SHP77 (cell line): ENCODE data around the gene ZNF282.
"Not testable (repeated sequence)": the region's sequence is repeated elsewhere in the genome, so short reads cannot be mapped to it uniquely, and the experiment has no call there.

ENCODE experiments used
- DNase-seq, 2 experiments: peaks; one replicate each; lab custom pipeline; 2025; lab: John Stamatoyannopoulos, UW

ZNF282 gene

DNA sequence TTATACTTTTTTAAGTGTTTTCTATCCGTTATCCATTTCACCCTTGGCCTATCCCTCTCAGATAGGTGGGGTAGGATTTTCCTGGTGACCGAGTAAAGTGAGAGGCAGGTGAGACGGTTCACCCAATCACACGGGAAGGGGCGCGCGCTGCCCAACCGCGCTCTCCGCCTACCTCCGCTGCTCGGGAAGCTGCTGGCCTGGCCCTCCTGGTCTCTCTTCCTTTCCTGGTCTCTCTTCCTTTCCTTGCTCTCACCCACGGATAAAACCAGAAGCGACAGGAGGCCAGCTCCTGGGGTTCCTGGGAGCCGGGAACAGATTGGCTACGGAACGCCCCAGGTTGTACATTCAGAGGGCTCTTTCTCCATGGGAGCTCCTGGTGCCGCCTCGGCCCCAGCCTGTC, 29.8 kb downstream of the ZNF282 start:
- DNase-seq, result no peak

DNA sequence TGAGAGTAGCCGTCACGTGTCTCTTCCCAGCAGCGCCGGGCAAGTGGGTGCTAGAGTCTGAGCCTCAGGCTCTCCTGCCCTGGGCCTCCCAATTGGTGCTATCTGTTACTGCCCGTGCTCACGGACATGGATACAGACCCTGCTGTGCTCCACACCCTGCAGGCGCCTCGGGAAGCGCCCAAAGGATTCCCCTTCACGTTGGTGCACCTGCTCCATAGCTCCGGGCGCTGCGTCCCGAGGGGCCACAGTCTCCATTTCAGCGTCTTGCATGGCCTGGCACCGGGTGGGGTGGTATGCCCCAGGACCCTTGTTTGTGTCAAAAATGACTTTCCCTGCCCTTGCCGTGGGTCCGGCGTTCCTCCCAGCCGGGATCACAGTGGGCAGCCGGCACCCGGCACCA, 30.3 kb downstream of the ZNF282 start:
- no peak for DNase-seq

DNA sequence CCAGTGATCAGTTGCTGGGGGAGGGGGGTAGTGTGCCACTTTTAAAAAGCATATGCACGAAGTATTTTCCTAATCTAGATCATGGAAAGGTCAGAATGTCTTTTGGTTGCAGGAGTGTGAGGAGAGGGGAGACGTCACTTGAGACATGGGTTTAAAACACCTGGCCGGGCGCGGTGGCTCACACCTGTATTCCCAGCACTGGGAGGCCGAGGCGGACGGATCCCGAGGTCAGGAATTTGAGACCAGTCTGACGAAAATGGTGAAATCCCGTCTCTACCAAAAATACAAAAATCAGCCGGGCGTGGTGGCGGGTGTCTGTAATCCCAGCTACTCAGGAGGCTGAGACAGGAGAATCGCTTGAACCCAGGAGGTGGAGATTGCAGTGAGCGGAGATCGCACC, 31.0 kb downstream of the ZNF282 start:
- DNase-seq, result not testable (repeated sequence)

DNA sequence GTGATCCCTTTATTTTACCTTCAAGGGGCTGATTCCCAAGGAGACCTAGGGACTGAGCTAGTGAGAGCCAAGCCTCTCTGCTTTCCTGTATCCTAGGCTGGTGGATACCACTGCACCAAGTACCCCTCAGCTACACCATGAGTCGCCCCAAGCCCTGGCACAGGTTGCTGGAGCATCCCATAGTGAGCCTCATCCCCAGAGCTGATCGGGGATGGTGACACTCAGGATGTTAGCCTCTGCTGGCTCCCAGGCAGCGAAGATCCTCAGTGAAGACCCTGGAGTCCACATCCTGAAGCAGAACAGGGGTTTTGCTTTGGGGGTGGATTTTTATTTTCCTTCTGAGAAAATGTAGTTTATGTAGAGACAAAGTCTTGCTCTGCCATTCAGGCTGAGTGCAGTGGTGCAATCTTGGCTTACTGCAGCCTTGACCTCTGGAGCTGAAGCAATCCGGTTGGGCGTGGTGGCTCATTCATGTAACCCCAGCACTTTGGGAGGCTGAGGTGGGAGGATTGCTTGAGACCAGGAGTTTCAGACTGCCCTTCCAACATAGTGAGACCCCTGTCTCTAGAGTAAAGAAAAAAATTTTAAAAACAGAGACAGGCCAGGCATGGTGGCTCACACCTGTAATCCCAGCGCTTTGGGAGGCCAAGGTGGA, 31.6 kb downstream of the ZNF282 start:
- DNase-seq, result no peak

DNA sequence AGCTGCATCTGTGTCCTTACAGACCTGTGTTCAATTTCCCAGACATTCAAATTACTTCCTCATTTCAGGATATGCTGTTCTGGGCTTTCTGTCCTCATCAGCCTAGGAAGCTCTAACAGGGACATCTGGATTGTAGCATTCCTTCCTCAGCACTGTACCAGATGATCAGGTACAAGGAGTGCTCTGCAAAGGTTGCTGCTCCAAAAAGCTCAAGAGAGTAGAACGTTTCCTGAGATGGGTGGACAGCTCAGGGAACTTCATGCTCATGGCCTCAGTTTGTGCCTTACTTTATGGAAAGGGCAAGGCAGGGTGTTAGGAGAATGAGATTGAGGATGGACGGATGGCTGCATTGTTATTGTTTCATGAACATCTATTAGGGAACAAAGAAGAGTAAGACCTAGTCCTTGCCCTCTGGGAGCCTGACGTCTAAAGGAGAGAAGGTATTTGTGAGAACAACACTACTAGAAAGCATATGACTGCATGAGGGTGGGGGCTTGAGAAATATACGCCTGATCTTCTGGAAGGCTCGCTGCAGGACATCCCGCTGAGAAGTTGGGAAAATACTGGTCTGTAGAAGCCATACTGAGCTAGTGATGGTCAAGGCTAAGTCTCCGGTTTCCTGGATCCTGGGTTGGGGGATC, 33.6 kb downstream of the ZNF282 start:
- no peak for DNase-seq

DNA sequence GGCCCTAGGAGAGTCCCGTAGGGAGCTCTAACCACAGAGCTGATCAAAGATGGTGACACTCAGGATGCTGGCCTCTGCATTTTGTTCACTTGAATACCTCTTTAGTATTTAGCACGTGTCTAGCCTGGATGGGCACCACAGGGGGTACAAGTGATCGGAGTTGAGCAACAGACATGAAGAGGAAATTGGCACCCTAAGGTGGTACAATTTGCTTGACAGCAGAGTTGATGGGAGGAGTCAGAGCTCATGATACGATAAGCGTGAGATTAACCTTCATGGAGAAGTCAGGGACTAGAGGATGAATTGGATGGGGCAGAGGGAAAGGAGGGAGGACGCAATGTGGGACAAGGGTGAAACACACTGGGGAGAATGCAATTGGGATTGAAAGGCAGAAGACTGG, 34.2 kb downstream of the ZNF282 start:
- DNase-seq, result no peak

DNA sequence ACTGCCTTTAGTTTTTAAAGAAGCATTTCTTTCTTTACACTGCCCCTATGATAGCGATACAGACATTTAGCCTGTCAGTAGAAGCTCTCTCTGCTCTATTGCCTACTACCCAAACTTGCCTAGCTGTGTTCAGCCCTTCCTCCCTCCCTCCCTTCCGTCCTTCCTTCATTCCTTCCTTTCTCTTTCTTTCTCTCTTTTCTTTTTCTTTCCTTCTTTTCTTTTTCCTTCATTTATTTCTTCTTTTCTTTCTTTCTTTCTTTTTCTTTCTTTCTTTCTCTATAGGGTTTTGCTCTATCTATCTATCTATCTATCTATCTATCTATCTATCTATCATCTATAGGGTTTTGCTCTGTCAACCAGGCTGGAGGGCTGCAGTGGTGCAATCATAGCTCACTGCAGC, 37.0 kb downstream of the ZNF282 start:
- no peak for DNase-seq

DNA sequence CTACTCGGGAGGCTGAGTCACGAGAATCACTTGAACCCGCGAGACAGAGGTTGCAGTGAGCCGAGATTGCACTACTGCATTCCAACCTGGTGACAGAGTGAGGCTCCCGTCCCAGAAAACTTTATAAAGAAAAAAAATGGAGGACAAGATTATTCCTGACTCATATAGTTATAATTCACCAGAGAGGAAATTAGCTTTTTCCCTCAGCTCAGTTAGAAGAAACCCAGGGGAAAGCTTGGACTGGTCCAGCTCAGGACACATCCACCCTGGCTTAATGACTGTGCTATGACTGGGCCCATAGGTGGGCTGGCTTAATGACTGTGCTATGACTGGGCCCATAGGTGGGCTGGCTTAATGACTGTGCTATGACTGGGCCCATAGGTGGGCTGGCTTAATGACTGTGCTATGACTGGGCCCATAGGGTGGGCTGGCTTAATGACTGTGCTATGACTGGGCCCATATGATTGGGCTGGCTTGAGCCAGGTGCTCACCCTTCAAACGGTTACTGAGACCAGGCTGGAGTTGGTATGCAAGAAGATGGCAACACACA, 38.4 kb downstream of the ZNF282 start:
- not testable (repeated sequence) for DNase-seq

DNA sequence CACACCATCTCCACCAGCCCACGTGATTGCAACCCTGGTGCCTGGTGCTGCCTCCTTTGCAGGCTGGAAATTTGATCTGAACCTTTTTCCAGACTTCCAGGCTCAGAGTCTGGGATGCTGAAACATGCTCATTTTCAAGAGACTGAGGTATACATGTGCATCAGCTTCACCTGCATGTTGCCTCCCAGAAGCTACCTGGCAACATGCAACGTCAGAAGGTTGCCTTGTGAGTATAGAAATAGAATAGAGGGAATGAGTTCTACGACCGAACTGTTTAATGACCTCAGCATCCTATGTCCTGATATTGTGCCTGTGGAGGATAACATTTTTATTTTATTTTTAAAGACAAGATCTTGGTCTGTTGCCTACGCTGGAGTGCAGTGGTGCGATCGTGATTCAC, 42.2 kb downstream of the ZNF282 start:
- DNase-seq, result no peak

DNA sequence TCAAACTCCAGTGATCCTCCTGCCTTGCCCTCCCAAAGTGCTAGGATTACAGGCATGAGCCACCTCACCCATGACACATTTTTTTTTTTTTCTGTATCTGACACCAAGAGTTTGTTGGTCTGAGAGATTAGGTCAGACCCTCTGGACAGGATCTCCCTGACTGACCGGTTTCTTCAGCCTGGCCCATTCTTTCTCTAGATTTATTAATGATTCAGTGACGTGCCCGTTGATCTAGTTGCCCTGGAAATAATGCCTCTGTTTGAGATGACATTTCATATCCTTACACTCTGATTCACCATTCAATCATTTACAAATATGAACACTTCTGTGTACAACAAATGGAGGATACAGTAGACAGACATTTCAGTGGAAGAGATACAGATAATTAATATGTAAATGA, 42.7 kb downstream of the ZNF282 start:
- DNase-seq, result no peak

DNA sequence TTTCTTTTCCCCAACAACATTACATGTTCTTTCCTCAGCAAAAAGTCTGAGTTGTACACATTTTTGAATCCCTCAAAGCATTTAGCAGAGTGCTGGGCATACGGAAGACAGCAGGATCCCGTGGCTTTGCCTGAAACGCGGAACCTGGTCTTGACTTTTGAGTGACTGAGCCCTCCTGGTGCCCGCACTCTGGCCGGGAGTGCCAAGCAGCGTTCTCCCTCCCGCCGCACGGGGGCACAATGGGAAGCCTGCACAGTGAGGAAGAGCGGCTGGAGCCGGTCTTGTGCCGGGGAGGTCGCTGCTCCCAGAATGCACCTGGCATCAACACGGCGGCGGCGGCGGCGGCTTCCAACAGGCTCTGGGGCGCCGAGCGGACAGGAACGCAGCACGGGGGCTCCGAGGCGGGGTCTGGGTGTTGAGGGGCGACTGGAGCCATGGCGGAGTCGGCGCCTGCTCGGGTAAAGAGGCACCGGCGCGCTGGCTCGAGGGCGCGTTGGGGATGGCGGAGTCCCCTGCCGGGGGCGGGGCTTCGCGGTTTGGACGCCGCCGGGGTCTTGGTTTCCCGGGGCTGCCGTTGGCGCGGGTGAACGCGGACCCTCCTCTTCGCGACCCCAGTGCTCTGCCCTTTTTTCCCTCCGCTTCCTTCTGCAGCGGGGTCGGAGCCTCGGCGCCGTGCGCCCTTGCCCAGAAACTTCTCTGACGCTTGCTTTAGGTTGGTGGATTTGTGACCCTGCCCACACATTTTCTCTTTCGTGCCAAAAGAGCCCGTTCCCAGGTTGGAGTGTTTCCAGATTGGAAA, 44.2 kb downstream of the ZNF282 start, which contains the start of gene ZNF212:
ZNF212 (plus strand) TSS at position 307 of the 799 bp plus-strand sequence; CDS start at position 435, 128 bp downstream.
- DNase-seq, result peak; percentile 84 to 90

DNA sequence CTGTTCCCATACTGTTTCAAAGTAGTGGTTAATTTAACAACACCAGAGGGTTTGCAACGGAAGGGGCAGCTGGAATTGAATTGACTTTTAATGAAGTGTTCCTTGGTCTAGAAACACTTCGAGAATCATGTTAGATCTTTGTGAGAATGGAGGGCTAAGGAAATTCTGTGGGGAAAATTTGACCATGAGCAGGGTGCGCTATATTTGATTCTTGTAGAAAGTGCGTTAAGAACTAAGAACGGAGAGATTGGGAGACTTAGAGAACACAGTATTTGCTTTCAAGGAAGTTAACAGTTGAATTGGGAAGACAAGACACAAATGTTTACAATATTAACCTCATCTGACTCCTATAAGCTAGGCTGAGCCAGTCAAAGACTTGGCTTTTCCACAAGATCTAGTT, 45.3 kb downstream of the ZNF282 start:
- no peak for DNase-seq

DNA sequence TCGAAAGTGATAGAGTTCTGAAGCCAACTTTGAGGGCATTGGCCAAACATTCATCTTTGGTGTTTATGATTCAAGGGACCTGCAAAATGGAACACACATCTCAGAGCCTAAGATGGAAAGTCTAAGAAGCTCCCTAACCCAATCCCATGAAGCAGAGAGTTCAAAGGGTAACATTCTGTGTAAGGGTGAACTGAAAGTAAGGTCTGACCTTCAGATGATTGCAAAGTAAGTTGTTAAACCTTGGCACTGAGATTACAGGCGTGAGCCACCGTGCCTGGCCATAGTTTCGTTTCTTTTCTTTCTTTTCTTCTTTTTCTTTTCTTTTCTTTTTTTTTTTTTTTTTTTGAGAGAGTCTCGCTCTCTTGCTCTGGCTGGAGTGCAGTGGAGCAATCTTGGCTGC, 46.4 kb downstream of the ZNF282 start:
- no peak for DNase-seq

DNA sequence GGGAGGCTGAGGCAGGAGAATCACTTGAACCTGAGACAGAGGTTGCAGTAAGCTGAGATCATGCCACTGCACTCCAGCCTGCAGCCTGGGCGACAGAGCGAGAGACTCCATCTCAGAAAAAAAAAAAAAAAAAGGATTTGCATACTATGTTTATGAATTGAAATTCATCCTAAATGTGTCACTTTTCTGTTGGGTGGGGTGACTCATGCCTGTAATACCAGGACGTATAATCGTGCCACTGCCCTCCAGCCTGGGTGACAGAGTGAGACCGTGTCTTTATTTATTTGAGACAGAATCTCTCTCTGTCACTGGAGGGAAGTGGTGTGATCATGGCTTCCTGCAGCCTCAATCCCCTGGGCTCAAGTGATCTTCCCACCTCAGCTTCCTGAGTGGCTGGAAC, 49.9 kb downstream of the ZNF282 start:
- DNase-seq, result no peak

DNA sequence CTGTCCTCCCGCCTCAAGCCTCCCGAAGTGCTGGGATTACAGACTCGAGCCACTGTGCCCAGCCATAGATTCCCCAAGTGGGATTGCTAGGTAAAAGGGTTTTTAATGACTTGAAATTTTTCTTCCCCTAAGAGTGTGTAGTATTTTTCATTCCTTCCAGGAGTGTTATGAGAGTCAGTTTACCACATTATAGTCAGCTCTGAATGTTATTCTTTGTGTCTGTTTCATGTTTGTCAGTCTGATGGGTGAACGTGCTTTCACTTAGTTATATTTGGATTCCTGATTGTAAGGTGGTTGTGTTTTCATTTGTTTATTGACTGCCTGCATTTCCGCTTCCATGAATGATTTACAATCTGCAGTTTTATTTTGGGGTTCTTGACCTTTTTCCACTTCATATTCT, 50.4 kb downstream of the ZNF282 start:
- DNase-seq, result no peak

DNA sequence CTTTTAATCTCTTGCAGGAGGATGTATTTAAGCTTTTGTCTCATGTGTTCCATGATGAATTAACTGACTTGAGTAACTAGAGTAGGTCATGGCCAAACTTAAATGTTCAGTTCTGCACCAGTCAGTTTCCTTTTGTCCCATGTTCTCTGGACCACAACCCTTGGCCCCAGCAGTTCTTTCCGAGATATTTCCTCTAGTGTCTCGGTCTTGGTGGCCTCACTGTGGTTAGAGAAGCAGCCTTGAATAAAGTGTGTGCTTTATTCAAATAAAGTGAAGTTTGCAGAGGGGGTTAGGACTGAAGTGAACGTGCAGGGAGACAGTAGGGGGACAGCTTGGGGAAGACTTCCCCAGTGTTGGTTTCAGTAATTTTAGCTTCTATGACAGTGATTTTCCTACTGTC, 53.4 kb downstream of the ZNF282 start:
- no peak for DNase-seq

DNA sequence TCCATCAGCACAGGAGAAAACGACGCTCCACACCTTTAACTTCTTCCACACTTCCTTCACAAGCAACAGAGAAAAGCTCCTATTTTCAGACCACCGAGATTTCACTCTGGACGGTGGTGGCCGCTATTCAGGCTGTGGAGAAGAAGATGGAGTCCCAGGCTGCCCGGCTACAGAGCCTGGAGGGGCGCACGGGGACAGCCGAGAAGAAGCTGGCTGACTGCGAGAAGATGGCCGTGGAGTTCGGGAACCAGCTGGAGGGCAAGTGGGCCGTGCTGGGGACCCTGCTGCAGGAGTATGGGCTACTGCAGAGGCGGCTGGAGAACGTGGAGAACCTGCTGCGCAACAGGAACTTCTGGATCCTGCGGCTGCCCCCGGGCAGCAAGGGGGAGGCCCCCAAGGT, 54.8 kb downstream of the ZNF282 start:
- not testable (repeated sequence) for DNase-seq

DNA sequence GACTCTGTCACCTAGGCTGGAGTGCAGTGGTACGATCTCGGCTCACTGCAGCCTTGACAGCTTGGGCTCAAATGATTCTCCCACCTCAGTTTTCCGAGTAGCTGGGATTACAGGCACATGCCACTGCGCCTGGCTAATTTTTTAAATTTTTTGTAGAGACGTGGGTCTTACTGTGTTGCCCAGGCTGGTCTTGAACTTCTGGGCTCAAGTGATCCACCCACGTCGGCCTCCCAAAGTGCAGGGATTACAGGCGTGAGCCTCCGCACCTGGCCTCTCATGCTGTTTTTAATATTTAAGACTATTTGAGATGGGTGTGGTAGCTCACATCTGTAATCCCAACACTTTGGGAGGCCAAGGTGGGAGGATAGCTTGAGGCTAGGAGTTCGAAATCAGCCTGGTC, 56.2 kb downstream of the ZNF282 start:
- DNase-seq, result not testable (repeated sequence)

DNA sequence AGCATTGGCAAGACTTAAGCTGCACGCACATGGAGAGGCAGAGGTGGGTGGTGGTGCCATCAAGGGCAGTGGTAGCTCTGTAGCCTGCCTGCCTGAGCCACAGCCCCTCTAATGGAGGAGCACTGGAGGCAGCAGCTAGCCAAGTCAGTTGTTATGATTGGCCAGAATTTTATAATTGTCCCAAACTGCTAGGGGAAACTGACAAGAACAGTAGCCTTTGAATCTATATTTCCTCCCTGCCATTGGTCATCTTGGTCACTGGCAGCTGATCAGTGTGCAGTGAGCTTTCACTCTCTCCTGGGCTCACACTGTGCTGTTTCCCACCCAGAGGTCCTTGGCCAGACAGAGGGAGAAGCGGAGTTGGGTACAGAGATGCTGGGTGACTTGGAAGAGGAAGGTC, 57.0 kb downstream of the ZNF282 start:
- peak in 1 of 2 experiments; percentile 25 for DNase-seq

DNA sequence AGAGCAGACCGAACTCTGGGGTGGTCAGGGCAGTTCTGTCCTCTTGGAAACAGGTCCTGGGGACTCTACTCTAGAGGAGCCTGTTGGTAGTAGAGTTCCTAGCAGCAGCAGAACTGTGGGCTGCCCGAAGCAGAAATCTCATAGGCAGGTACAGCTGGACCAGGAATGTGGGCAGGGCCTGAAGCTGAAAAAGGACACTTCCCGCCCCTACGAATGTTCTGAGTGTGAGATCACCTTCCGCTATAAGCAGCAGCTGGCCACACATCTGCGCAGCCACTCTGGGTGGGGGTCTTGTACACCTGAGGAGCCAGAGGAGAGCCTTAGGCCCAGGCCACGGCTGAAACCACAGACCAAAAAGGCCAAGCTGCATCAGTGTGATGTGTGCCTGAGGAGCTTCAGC, 58.3 kb downstream of the ZNF282 start:
- DNase-seq, result no peak

DNA sequence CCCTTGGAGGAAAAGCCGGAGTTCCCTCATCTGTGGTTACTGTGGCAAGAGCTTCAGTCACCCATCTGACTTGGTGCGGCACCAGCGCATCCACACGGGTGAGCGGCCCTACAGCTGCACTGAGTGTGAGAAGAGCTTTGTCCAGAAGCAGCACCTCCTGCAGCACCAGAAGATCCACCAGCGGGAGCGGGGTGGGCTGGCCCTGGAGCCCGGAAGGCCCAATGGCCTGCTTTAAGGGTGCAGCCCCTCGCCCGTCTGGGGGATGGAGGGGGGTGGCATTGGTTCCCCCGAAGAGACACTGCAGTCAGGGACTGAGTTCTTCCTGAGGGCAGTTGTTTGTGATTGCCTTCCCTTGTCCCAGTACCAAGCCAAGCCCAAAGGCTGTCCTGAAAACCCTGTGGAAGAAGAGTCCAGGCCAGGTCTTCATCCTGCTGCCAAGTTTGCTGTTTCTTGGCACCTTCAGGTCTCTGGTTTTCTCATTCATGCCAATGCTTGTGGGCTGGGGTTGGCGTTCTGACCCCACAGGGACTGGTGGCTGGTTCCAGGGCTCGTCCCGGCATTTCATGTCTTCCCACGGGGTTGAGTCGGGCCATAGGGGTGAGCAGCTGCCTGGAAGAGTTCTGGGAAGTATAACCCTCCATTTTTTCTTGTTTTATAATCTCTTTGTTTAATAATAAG, 59.0 kb downstream of the ZNF282 start:
- no peak for DNase-seq

DNA sequence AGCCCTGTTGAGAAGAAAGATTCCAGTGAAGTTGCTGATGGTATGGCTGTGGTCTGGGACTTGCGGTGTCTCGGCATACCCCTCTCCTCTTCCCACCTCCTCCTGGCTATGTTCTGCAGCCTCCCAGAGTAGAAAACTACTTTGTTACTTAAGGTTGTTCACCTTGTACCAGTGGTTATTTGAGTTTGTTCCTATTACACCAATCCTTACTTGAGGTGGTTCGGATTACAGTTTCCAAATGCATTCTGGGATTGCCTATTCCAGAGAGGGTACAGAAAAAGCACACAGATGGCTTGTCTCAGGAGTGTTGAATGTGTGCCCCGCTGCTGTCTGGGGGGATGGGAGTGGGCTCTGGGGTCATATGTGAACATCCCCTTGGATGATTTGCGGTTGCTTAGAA, 59.8 kb downstream of the ZNF282 start:
- no peak for DNase-seq
